Measurements from ENCODE around the gene MPRIP.

Gene MPRIP

GRCh38 chr17:17172001-17172939 lies 130.0 kb downstream of the MPRIP start:
- Histone ChIP-seq H3K4me3 (replicated peaks; ENCODE audit: low read depth, low read length) (no peak overlapping the region), H3K27me3 (replicated peaks; ENCODE audit: control insufficient read depth, insufficient read depth, low read length) (no peaks in the 10 kb centered on the region), H3K36me3 (ENCODE audit: control insufficient read depth, insufficient read depth, low read length) (peaks cover 51% of the 10 kb centered on the region)
- TF ChIP-seq CTCF (IDR thresholded peaks at IDR 0.05; ENCODE audit: insufficient read depth, low read length, poor library complexity, severe bottlenecking), result no peak
- DNase-seq (ENCODE audit: extremely low read depth, insufficient read length), result no peak

GRCh38 chr17:17172990-17173389 lies 130.7 kb downstream of the MPRIP start:
- Histone ChIP-seq H3K27me3 (replicated peaks; ENCODE audit: control insufficient read depth, insufficient read depth, low read length) (no peaks in the 10 kb centered on the region), H3K4me3 (replicated peaks; ENCODE audit: low read depth, low read length) (no peak overlapping the region), H3K36me3 (ENCODE audit: control insufficient read depth, insufficient read depth, low read length) (peaks cover 46% of the 10 kb centered on the region)
- no peak for TF ChIP-seq CTCF (IDR thresholded peaks at IDR 0.05; ENCODE audit: insufficient read depth, low read length, poor library complexity, severe bottlenecking)
- no peak for DNase-seq (ENCODE audit: extremely low read depth, insufficient read length)

- Histone ChIP-seq H3K36me3 (ENCODE audit: control insufficient read depth, insufficient read depth, low read length) (peaks cover 44% of the 10 kb centered on the region), H3K4me3 (replicated peaks; ENCODE audit: low read depth, low read length) (no peak overlapping the region), H3K27me3 (replicated peaks; ENCODE audit: control insufficient read depth, insufficient read depth, low read length) (no peaks in the 10 kb centered on the region)
- no peak for TF ChIP-seq CTCF (IDR thresholded peaks at IDR 0.05; ENCODE audit: insufficient read depth, low read length, poor library complexity, severe bottlenecking)
- DNase-seq (ENCODE audit: extremely low read depth, insufficient read length), result no peak
These were observed 131.7 kb downstream of the MPRIP start for GRCh38 chr17:17173921-17174320.

GRCh38 chr17:17175340-17175739 lies 133.1 kb downstream of the MPRIP start:
- DNase-seq (ENCODE audit: extremely low read depth, insufficient read length), result no peak
- H3K36me3 ChIP-seq (ENCODE audit: control insufficient read depth, insufficient read depth, low read length), result peaks cover 42% of the 10 kb centered on the region
- TF ChIP-seq CTCF (IDR thresholded peaks at IDR 0.05; ENCODE audit: insufficient read depth, low read length, poor library complexity, severe bottlenecking), result no peak
- H3K4me3 ChIP-seq (replicated peaks; ENCODE audit: low read depth, low read length), result no peak overlapping the region
- H3K27me3 ChIP-seq (replicated peaks; ENCODE audit: control insufficient read depth, insufficient read depth, low read length), result no peaks in the 10 kb centered on the region

- Histone ChIP-seq H3K36me3 (ENCODE audit: control insufficient read depth, insufficient read depth, low read length) (peaks cover 47% of the 10 kb centered on the region), H3K4me3 (replicated peaks; ENCODE audit: low read depth, low read length) (no peak overlapping the region), H3K27me3 (replicated peaks; ENCODE audit: control insufficient read depth, insufficient read depth, low read length) (no peaks in the 10 kb centered on the region)
- no peak for DNase-seq (ENCODE audit: extremely low read depth, insufficient read length)
- no peak for TF ChIP-seq CTCF (IDR thresholded peaks at IDR 0.05; ENCODE audit: insufficient read depth, low read length, poor library complexity, severe bottlenecking)
These were observed 133.7 kb downstream of the MPRIP start for GRCh38 chr17:17175917-17176316.
